Endometrial microvascular endothelial cells (primary cell): ENCODE results near the gene MYO3B. TPM values are rescaled to one million over a fixed set of nuclear protein-coding genes. Genes with fewer than 3 reads are reported as not detected.
"Not testable (repeated sequence)": the region's sequence is repeated elsewhere in the genome, so short reads cannot be mapped to it uniquely, and the experiment has no call there.

Source experiments
- in situ Hi-C: cut with HindIII; loops from 2 replicates; pipeline ENCODE4 v1.10.0; 2017; ENCODE audit warnings: low sequenced_read_pairs, low pct_unique_long_range_greater_than_20kb; ENCODE audit errors: inconsistent ontology term
- total RNA-seq: library from RNA; depleted of rRNA; stranded (reverse); fragments of >200 nt; gene quantifications from one replicate; pipeline ENCODE4 v1.2.3, GENCODE V29; 2015; ENCODE audit errors: inconsistent ontology term

The MYO3B gene
- total RNA-seq, 1 donor from 2014 or later, result not detected

GRCh38 chr2:170411660-170412059 is 233.7 kb downstream of the MYO3B start:
- in situ Hi-C loops, result loop anchor here (25.0 kb wide), 1 partner anchor 401 kb away; the partner anchor contains the start of gene GAD1

- in situ Hi-C loops, result loop anchor here (25.0 kb wide), 1 partner anchor 391 kb away; the partner anchor contains the start of gene GAD1
Measured at GRCh38 chr2:170420961-170421687, 243.2 kb downstream of the MYO3B start.

- in situ Hi-C loops, result loop anchor here (25.0 kb wide), 1 partner anchor 388 kb away; the partner anchor contains the start of gene GAD1
Measured at GRCh38 chr2:170423919-170424318, 246.0 kb downstream of the MYO3B start.

- in situ Hi-C loops, result no loop called here
Measured at GRCh38 chr2:170425281-170425751, 247.4 kb downstream of the MYO3B start.

GRCh38 chr2:170428868-170429267 is 250.9 kb downstream of the MYO3B start:
- in situ Hi-C loops, result no loop called here

GRCh38 chr2:170432823-170433222 is 254.9 kb downstream of the MYO3B start:
- in situ Hi-C loops, result no loop called here

- in situ Hi-C loops, result no loop called here
Measured at GRCh38 chr2:170433448-170433847, 255.5 kb downstream of the MYO3B start.

- in situ Hi-C loops, result not testable (repeated sequence)
Measured at GRCh38 chr2:170434396-170434795, 256.4 kb downstream of the MYO3B start.

GRCh38 chr2:170434900-170435621 is 257.1 kb downstream of the MYO3B start:
- in situ Hi-C loops, result no loop called here

GRCh38 chr2:170436077-170436943 is 258.4 kb downstream of the MYO3B start:
- in situ Hi-C loops, result no loop called here

GRCh38 chr2:170446078-170446477 is 268.1 kb downstream of the MYO3B start:
- in situ Hi-C loops, result no loop called here

GRCh38 chr2:170449034-170449433 is 271.1 kb downstream of the MYO3B start:
- in situ Hi-C loops, result no loop called here

GRCh38 chr2:170454471-170455372 is 276.8 kb downstream of the MYO3B start:
- in situ Hi-C loops, result no loop called here

GRCh38 chr2:170455617-170456426 is 277.9 kb downstream of the MYO3B start:
- in situ Hi-C loops, result no loop called here

GRCh38 chr2:170456914-170457313 is 279.0 kb downstream of the MYO3B start:
- in situ Hi-C loops, result no loop called here

GRCh38 chr2:170457742-170458141 is 279.8 kb downstream of the MYO3B start:
- in situ Hi-C loops, result no loop called here

GRCh38 chr2:170461889-170462288 is 283.9 kb downstream of the MYO3B start:
- in situ Hi-C loops, result no loop called here
